ENCODE data around the gene LRRC59.

DNA sequence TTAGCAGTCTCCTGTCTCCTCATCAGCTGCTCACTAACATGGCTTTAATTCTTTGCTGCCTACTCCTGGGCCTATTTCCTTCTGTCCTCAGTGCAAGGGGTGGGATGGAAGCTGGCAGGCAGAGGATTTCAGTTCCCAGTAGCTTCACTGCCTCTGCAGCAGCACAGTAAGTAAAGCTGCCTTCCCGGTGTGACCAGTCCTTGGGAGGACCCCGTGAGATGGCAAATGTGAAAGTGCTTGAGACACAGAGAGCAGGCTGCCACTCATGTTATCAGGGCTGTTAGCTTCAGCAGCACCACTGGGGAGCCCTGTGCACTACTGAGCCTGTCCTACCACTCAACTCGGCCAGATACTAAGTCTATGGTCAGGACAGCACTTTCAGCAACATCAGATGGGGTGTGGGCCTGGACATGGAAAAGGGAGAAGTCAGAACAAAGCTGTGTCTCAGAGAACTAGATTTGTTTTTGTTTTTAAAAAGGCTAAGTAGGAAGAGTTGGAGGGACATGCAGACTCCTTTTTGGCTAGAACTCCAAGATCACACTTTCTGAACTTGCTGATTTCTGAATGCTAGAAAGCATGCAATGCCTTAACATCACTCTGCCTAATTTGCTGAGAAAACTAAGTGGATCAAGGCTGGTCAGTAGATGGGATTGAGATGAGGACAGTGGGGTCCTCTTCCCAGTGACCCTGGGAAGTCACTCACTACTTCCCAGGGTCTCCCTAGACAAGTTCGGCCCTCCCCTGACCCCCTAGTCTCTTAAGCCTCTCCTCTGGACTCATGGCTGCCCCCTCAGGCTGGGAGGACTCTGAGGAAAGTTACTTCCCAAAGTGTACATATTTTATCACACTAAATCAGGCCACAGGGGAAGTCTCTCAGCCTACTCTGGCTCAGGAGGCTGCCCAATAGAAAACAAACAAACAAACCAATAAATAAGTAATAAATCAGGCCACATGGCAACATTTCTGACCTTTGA lies 29.8 kb upstream of the LRRC59 start:
- no peak for TF ChIP-seq POLR2A (IDR thresholded peaks at IDR 0.05; ENCODE audit: low read depth)
- TF ChIP-seq, protein P1, sequence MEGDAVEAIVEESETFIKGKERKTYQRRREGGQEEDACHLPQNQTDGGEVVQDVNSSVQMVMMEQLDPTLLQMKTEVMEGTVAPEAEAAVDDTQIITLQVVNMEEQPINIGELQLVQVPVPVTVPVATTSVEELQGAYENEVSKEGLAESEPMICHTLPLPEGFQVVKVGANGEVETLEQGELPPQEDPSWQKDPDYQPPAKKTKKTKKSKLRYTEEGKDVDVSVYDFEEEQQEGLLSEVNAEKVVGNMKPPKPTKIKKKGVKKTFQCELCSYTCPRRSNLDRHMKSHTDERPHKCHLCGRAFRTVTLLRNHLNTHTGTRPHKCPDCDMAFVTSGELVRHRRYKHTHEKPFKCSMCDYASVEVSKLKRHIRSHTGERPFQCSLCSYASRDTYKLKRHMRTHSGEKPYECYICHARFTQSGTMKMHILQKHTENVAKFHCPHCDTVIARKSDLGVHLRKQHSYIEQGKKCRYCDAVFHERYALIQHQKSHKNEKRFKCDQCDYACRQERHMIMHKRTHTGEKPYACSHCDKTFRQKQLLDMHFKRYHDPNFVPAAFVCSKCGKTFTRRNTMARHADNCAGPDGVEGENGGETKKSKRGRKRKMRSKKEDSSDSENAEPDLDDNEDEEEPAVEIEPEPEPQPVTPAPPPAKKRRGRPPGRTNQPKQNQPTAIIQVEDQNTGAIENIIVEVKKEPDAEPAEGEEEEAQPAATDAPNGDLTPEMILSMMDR (IDR thresholded peaks at IDR 0.05), result peak in 1 of 3 experiments; percentile 21
